ENCODE data around the gene DNAAF5. TPM values are rescaled to one million over a fixed set of nuclear protein-coding genes. Genes with fewer than 3 reads are reported as not detected.

Gene DNAAF5
- total and polyA plus RNA-seq, 4 experiments from 2014 or later: 1.7 to 19.4 (median 10.3) TPM

GRCh38 chr7:698515-699475 is 27.7 kb upstream of the DNAAF5 start:
- Histone ChIP-seq H3K27ac (ENCODE audit: low read depth, low read length) (no peak overlapping the region), H3K9me3 (ENCODE audit: control insufficient read depth in 1 of 2, low read length in 2 of 2) (no peaks in the 10 kb centered on the region), H3K36me3 (ENCODE audit: insufficient read depth, low read length) (no peaks in the 10 kb centered on the region), H3K4me3 (ENCODE audit: low read length in 2 of 2) (no peak overlapping the region), H3K4me1 (ENCODE audit: insufficient read depth, low read length) (no peaks in the 10 kb centered on the region), H3K27me3 (ENCODE audit: insufficient read depth, low read length) (no peaks in the 10 kb centered on the region)
- no peak for DNase-seq
- Mint-ChIP-seq H3K27ac (no peak overlapping the region), H3K27me3 (no peaks in the 10 kb centered on the region), H3K4me1 (no peaks in the 10 kb centered on the region), H3K36me3 (peaks cover 4 to 10% of the 10 kb centered on the region in 2 donors), H3K9me3 (peaks cover 2 to 11% (median 6%) of the 10 kb centered on the region in 8 donors), H3K4me3 (no peak overlapping the region)
- ChIA-PET CTCF (ENCODE audit: partially characterized antibody) (no interaction called here), POLR2A (ENCODE audit: partially characterized antibody) (no interaction called here)
- intact Hi-C loops (cut with micrococcal nuclease): no loop called here

GRCh38 chr7:699476-700170 is 26.9 kb upstream of the DNAAF5 start:
- no peaks in the 10 kb centered on the region for H3K27me3 Mint-ChIP-seq
- Histone ChIP-seq H3K4me1 (ENCODE audit: insufficient read depth, low read length) (no peaks in the 10 kb centered on the region), H3K27me3 (ENCODE audit: insufficient read depth, low read length) (no peaks in the 10 kb centered on the region), H3K9me3 (ENCODE audit: control insufficient read depth in 1 of 2, low read length in 2 of 2) (no peaks in the 10 kb centered on the region), H3K4me3 (ENCODE audit: low read length in 2 of 2) (no peak overlapping the region), H3K27ac (ENCODE audit: low read depth, low read length) (no peak overlapping the region), H3K36me3 (ENCODE audit: insufficient read depth, low read length) (no peaks in the 10 kb centered on the region)
- H3K4me3 Mint-ChIP-seq: no peak overlapping the region
- peaks cover 2 to 12% (median 6%) of the 10 kb centered on the region in 8 donors for H3K9me3 Mint-ChIP-seq
- intact Hi-C loops (cut with micrococcal nuclease): no loop called here
- no peak for DNase-seq
- H3K4me1 Mint-ChIP-seq: no peaks in the 10 kb centered on the region
- POLR2A ChIA-PET (ENCODE audit: partially characterized antibody): no interaction called here
- H3K36me3 Mint-ChIP-seq: peaks cover 4 to 14% of the 10 kb centered on the region in 2 donors
- CTCF ChIA-PET (ENCODE audit: partially characterized antibody): no interaction called here
- no peak overlapping the region for H3K27ac Mint-ChIP-seq

- Mint-ChIP-seq H3K9me3 (peaks cover 2 to 12% (median 6%) of the 10 kb centered on the region in 8 donors), H3K4me1 (no peaks in the 10 kb centered on the region), H3K4me3 (no peak overlapping the region), H3K27ac (peak overlapping the region in 1 of 7 donors; percentile 62), H3K27me3 (no peaks in the 10 kb centered on the region), H3K36me3 (peaks cover 4 to 14% of the 10 kb centered on the region in 2 donors)
- H3K36me3 ChIP-seq (ENCODE audit: insufficient read depth, low read length): no peaks in the 10 kb centered on the region
- no peak overlapping the region for H3K4me3 ChIP-seq (ENCODE audit: low read length in 2 of 2)
- H3K4me1 ChIP-seq (ENCODE audit: insufficient read depth, low read length): no peaks in the 10 kb centered on the region
- H3K27me3 ChIP-seq (ENCODE audit: insufficient read depth, low read length): no peaks in the 10 kb centered on the region
- DNase-seq: no peak
- POLR2A ChIA-PET (ENCODE audit: partially characterized antibody): no interaction called here
- CTCF ChIA-PET (ENCODE audit: partially characterized antibody): no interaction called here
- H3K27ac ChIP-seq (ENCODE audit: low read depth, low read length): no peak overlapping the region
- no peaks in the 10 kb centered on the region for H3K9me3 ChIP-seq (ENCODE audit: control insufficient read depth in 1 of 2, low read length in 2 of 2)
- intact Hi-C loops (cut with micrococcal nuclease): no loop called here
Observed at GRCh38 chr7:701086-701671, 25.3 kb upstream of the DNAAF5 start.

- no peak for DNase-seq
- H3K9me3 ChIP-seq (ENCODE audit: control insufficient read depth in 1 of 2, low read length in 2 of 2): no peaks in the 10 kb centered on the region
- no peaks in the 10 kb centered on the region for H3K27me3 ChIP-seq (ENCODE audit: insufficient read depth, low read length)
- ChIA-PET CTCF (ENCODE audit: partially characterized antibody) (no interaction called here), POLR2A (ENCODE audit: partially characterized antibody) (no interaction called here)
- no peaks in the 10 kb centered on the region for H3K4me1 Mint-ChIP-seq
- intact Hi-C loops (cut with micrococcal nuclease): no loop called here
- H3K27me3 Mint-ChIP-seq: no peaks in the 10 kb centered on the region
- no peaks in the 10 kb centered on the region for H3K36me3 ChIP-seq (ENCODE audit: insufficient read depth, low read length)
- no peak overlapping the region for H3K4me3 Mint-ChIP-seq
- H3K9me3 Mint-ChIP-seq: peaks cover 2 to 12% (median 6%) of the 10 kb centered on the region in 8 donors
- no peaks in the 10 kb centered on the region for H3K4me1 ChIP-seq (ENCODE audit: insufficient read depth, low read length)
- no peak overlapping the region for H3K27ac Mint-ChIP-seq
- peaks cover 6 to 14% of the 10 kb centered on the region in 2 donors for H3K36me3 Mint-ChIP-seq
- no peak overlapping the region for H3K27ac ChIP-seq (ENCODE audit: low read depth, low read length)
- H3K4me3 ChIP-seq (ENCODE audit: low read length in 2 of 2): no peak overlapping the region
Observed at GRCh38 chr7:703049-703448, 23.4 kb upstream of the DNAAF5 start.

- H3K36me3 ChIP-seq (ENCODE audit: insufficient read depth, low read length): no peaks in the 10 kb centered on the region
- H3K4me1 Mint-ChIP-seq: no peaks in the 10 kb centered on the region
- H3K4me3 ChIP-seq (ENCODE audit: low read length in 2 of 2): no peak overlapping the region
- intact Hi-C loops (cut with micrococcal nuclease): no loop called here
- no peaks in the 10 kb centered on the region for H3K27me3 ChIP-seq (ENCODE audit: insufficient read depth, low read length)
- POLR2A ChIA-PET (ENCODE audit: partially characterized antibody): no interaction called here
- no peaks in the 10 kb centered on the region for H3K4me1 ChIP-seq (ENCODE audit: insufficient read depth, low read length)
- peaks cover 6 to 16% of the 10 kb centered on the region in 2 donors for H3K36me3 Mint-ChIP-seq
- peaks cover 0 to 12% (median 6%) of the 10 kb centered on the region in 8 donors for H3K9me3 Mint-ChIP-seq
- no peaks in the 10 kb centered on the region for H3K27me3 Mint-ChIP-seq
- H3K27ac ChIP-seq (ENCODE audit: low read depth, low read length): no peak overlapping the region
- DNase-seq: no peak
- H3K27ac Mint-ChIP-seq: no peak overlapping the region
- no peaks in the 10 kb centered on the region for H3K9me3 ChIP-seq (ENCODE audit: control insufficient read depth in 1 of 2, low read length in 2 of 2)
- H3K4me3 Mint-ChIP-seq: no peak overlapping the region
- CTCF ChIA-PET (ENCODE audit: partially characterized antibody): interaction anchor here (1.2 kb wide), 1 partner anchor 374 kb away, joined by 3 read pairs; no protein-coding TSS in a partner anchor
Observed at GRCh38 chr7:706721-707120, 19.8 kb upstream of the DNAAF5 start.

- Histone ChIP-seq H3K4me1 (ENCODE audit: insufficient read depth, low read length) (no peaks in the 10 kb centered on the region), H3K27me3 (ENCODE audit: insufficient read depth, low read length) (no peaks in the 10 kb centered on the region), H3K36me3 (ENCODE audit: insufficient read depth, low read length) (no peaks in the 10 kb centered on the region), H3K4me3 (ENCODE audit: low read length in 2 of 2) (no peak overlapping the region), H3K27ac (ENCODE audit: low read depth, low read length) (no peak overlapping the region), H3K9me3 (ENCODE audit: control insufficient read depth in 1 of 2, low read length in 2 of 2) (no peaks in the 10 kb centered on the region)
- H3K36me3 Mint-ChIP-seq: peaks cover 6 to 12% of the 10 kb centered on the region in 2 donors
- no peaks in the 10 kb centered on the region for H3K27me3 Mint-ChIP-seq
- no peak for DNase-seq
- no peak overlapping the region for H3K27ac Mint-ChIP-seq
- intact Hi-C loops (cut with micrococcal nuclease): no loop called here
- ChIA-PET POLR2A (ENCODE audit: partially characterized antibody) (no interaction called here), CTCF (ENCODE audit: partially characterized antibody) (no interaction called here)
- H3K9me3 Mint-ChIP-seq: peaks cover 0 to 9% (median 6%) of the 10 kb centered on the region in 8 donors
- H3K4me3 Mint-ChIP-seq: no peak overlapping the region
- no peaks in the 10 kb centered on the region for H3K4me1 Mint-ChIP-seq
Observed at GRCh38 chr7:707296-708000, 19.1 kb upstream of the DNAAF5 start.
